Activated CD4-positive, alpha-beta T cell treated with anti-CD3 and anti-CD28 coated beads for 24 hours (primary cell): ENCODE results near the gene CACNA1G.

Source experiments
- DNase-seq, 2 donors: peaks; one replicate each; pipeline ENCODE4 v3.0.0-alpha.2; 2020; ENCODE audit warnings: low read depth in 2 of 2

CACNA1G gene

GRCh38 chr17:50632637-50633036 lies 72.1 kb downstream of the CACNA1G start:
- DNase-seq: no peak

- DNase-seq: no peak
These were observed 73.2 kb downstream of the CACNA1G start for GRCh38 chr17:50633683-50634082.

GRCh38 chr17:50634224-50634914 lies 73.9 kb downstream of the CACNA1G start, which contains the start of gene ABCC3:
Gene ABCC3 (plus strand): TSS chr17:50634881. CDS start chr17:50634937, 56 bp downstream.
- no peak for DNase-seq

- DNase-seq: no peak
These were observed 74.6 kb downstream of the CACNA1G start for GRCh38 chr17:50634915-50635731.

- no peak for DNase-seq
These were observed 75.1 kb downstream of the CACNA1G start for GRCh38 chr17:50635732-50635981.

- no peak for DNase-seq
These were observed 75.7 kb downstream of the CACNA1G start for GRCh38 chr17:50635982-50636803.

GRCh38 chr17:50636804-50637195 lies 76.3 kb downstream of the CACNA1G start:
- DNase-seq: no peak

GRCh38 chr17:50637829-50638605 lies 77.5 kb downstream of the CACNA1G start:
- no peak for DNase-seq

- DNase-seq: no peak
These were observed 78.1 kb downstream of the CACNA1G start for GRCh38 chr17:50638606-50638965.

GRCh38 chr17:50638966-50639713 lies 78.6 kb downstream of the CACNA1G start:
- DNase-seq: no peak

- no peak for DNase-seq
These were observed 80.3 kb downstream of the CACNA1G start for GRCh38 chr17:50640686-50641351.

- no peak for DNase-seq
These were observed 80.8 kb downstream of the CACNA1G start for GRCh38 chr17:50641357-50641756.

GRCh38 chr17:50642071-50642721 lies 81.7 kb downstream of the CACNA1G start:
- no peak for DNase-seq

- DNase-seq: no peak
These were observed 82.5 kb downstream of the CACNA1G start for GRCh38 chr17:50642722-50643656.

- DNase-seq: no peak
These were observed 85.5 kb downstream of the CACNA1G start for GRCh38 chr17:50645748-50646682.

- no peak for DNase-seq
These were observed 86.7 kb downstream of the CACNA1G start for GRCh38 chr17:50647187-50647586.

GRCh38 chr17:50649042-50649908 lies 88.8 kb downstream of the CACNA1G start:
- DNase-seq: no peak
